GM23338 (cell line): ENCODE measurements around the gene UCN2. TPM values are rescaled to one million over a fixed set of nuclear protein-coding genes. Genes with fewer than 3 reads are reported as not detected.

Source experiments
- ATAC-seq: fragments of 200-7000 bp; cut with Tn5 transposase; 3 replicates; pipeline ENCODE4 v1.9.1; 2020
- DNase-seq: peaks from one replicate; pipeline ENCODE4 v3.0.0-alpha.2; 2015; ENCODE audit warnings: low spot score
- H2AFZ ChIP-seq: fragments of 200-600 bp; sonication (generic); 2 replicates; pipeline ENCODE4 v1.8.0; 2016; ENCODE audit warnings: antibody characterized with exemption, mild to moderate bottlenecking, moderate library complexity
- H3F3A ChIP-seq: fragments of 200-600 bp; sonication (generic); replicated peaks from 2 replicates; pipeline ENCODE4 v1.8.0; 2017; ENCODE audit warnings: antibody characterized with exemption, mixed run types, low read depth
- H3K27ac ChIP-seq: fragments of 200-600 bp; sonication (generic); 2 replicates; pipeline ENCODE4 v1.6.1; 2016; ENCODE audit warnings: low read depth
- H3K27me3 ChIP-seq: fragments of 200-600 bp; sonication (generic); 2 replicates; pipeline ENCODE4 v1.8.0; 2016; ENCODE audit warnings: mild to moderate bottlenecking, mixed run types, moderate library complexity; ENCODE audit not compliant: insufficient read depth
- H3K36me3 ChIP-seq: fragments of 200-600 bp; sonication (generic); 2 replicates; pipeline ENCODE4 v1.8.0; 2016; ENCODE audit warnings: mild to moderate bottlenecking; ENCODE audit not compliant: insufficient read depth
- H3K4me1 ChIP-seq: fragments of 200-600 bp; sonication (generic); 2 replicates; pipeline ENCODE4 v1.8.0; 2016; ENCODE audit warnings: mild to moderate bottlenecking, moderate library complexity; ENCODE audit not compliant: insufficient read depth
- H3K4me2 ChIP-seq: fragments of 200-600 bp; sonication (generic); 2 replicates; pipeline ENCODE4 v1.7.1; 2017; ENCODE audit warnings: mixed run types
- H3K4me3 ChIP-seq: fragments of 200-600 bp; sonication (generic); 2 replicates; pipeline ENCODE4 v1.6.1; 2016; ENCODE audit warnings: mixed run types
- H3K79me2 ChIP-seq: fragments of 200-600 bp; sonication (generic); replicated peaks from 2 replicates; pipeline ENCODE4 v1.8.0; 2017; ENCODE audit warnings: mild to moderate bottlenecking; ENCODE audit not compliant: insufficient read depth
- H3K9me2 ChIP-seq: fragments of 200-600 bp; sonication (generic); 2 replicates; pipeline ENCODE4 v1.8.0; 2017; ENCODE audit not compliant: insufficient read depth
- H4K20me1 ChIP-seq: fragments of 200-600 bp; sonication (generic); replicated peaks from 2 replicates; pipeline ENCODE4 v1.8.0; 2017; ENCODE audit warnings: mild to moderate bottlenecking; ENCODE audit not compliant: insufficient read depth
- H3K27ac Mint-ChIP-seq: 2 replicates; pipeline ENCODE4 v1.8.0; 2020; ENCODE audit warnings: inconsistent platforms, mild to moderate bottlenecking, moderate library complexity, mixed read lengths
- H3K27me3 Mint-ChIP-seq: 3 replicates; pipeline ENCODE4 v1.8.0; 2022; ENCODE audit warnings: low read depth, mild to moderate bottlenecking, moderate library complexity, mixed read lengths, inconsistent platforms; ENCODE audit not compliant: insufficient read depth, poor library complexity
- H3K36me3 Mint-ChIP-seq: 3 replicates; pipeline ENCODE4 v1.8.0; 2021; ENCODE audit warnings: low read depth, mild to moderate bottlenecking, inconsistent platforms, moderate library complexity, mixed read lengths
- H3K4me1 Mint-ChIP-seq: 3 replicates; pipeline ENCODE4 v1.8.0; 2020; ENCODE audit warnings: mild to moderate bottlenecking, inconsistent platforms, mixed read lengths
- H3K4me3 Mint-ChIP-seq: 3 replicates; pipeline ENCODE4 v1.8.0; 2021; ENCODE audit warnings: moderate library complexity, mild to moderate bottlenecking, inconsistent platforms, mixed read lengths
- H3K9me3 Mint-ChIP-seq: 3 replicates; pipeline ENCODE4 v1.8.0; 2020; ENCODE audit warnings: moderate library complexity, mild to moderate bottlenecking, inconsistent platforms, mixed read lengths
- CREB1 ChIP-seq: fragments of 250-450 bp; sonication (Bioruptor Pico); IDR thresholded peaks from 2 replicates; pipeline ENCODE4 v1.5.0; 2020; ENCODE audit warnings: low read depth, mild to moderate bottlenecking, moderate library complexity
- CTCF ChIP-seq, 2 experiments: fragments of 200-600 bp in 1 of 2; sonication (generic) in 1 of 2; conservative IDR thresholded peaks; 2 replicates each; pipeline versions ENCODE4 v1.5.1 to v1.6.1; 2016 to 2017; ENCODE audit warnings: antibody characterized with exemption in 2 of 2, low read depth in 2 of 2, mild to moderate bottlenecking in 2 of 2, moderate library complexity in 1 of 2
- ETS1 ChIP-seq: IDR thresholded peaks from 2 replicates; pipeline ENCODE4 v1.6.1; 2016; ENCODE audit warnings: antibody characterized with exemption
- EZH2 ChIP-seq: fragments of 200-600 bp; sonication (generic); IDR thresholded peaks from one replicate; pipeline ENCODE4 v1.8.0; 2017; ENCODE audit warnings: antibody characterized with exemption, mild to moderate bottlenecking, low read depth; ENCODE audit not compliant: unreplicated experiment
- EZH2phosphoT487 ChIP-seq: fragments of 200-600 bp; sonication (generic); IDR thresholded peaks from one replicate; pipeline ENCODE4 v1.8.1; 2018; ENCODE audit warnings: antibody characterized with exemption; ENCODE audit not compliant: unreplicated experiment
- JUNB ChIP-seq: IDR thresholded peaks from one replicate; pipeline ENCODE4 v1.6.1; 2016; ENCODE audit warnings: antibody characterized with exemption; ENCODE audit not compliant: unreplicated experiment
- NANOG ChIP-seq: IDR thresholded peaks from 2 replicates; pipeline ENCODE4 v1.6.1; 2016; ENCODE audit warnings: antibody characterized with exemption, borderline replicate concordance
- POLR2AphosphoS5 ChIP-seq: IDR thresholded peaks from 2 replicates; pipeline ENCODE4 v1.6.1; 2016; ENCODE audit warnings: antibody characterized with exemption, low read depth
- STAT1 ChIP-seq: IDR thresholded peaks from one replicate; pipeline ENCODE4 v1.6.1; 2016; ENCODE audit warnings: antibody characterized with exemption; ENCODE audit not compliant: unreplicated experiment
- ZNF114 ChIP-seq: fragments of 250-450 bp; sonication (Bioruptor Pico); IDR thresholded peaks from 2 replicates; pipeline ENCODE4 v1.5.0; 2020; ENCODE audit warnings: mild to moderate bottlenecking, moderate library complexity
- ZNF331 ChIP-seq: fragments of 250-450 bp; sonication (Bioruptor Pico); IDR thresholded peaks from 2 replicates; pipeline ENCODE4 v1.5.0; 2020; ENCODE audit warnings: low read depth, mild to moderate bottlenecking, moderate library complexity
- polyA plus RNA-seq: library from polyadenylated mRNA; unstranded; fragments of >200 nt; fragmentation: Nextera tagmentation; extraction: Ambion mirVana; gene quantifications from 2 replicates; pipeline ENCODE4 v1.2.1, GENCODE V29; 2016
- total RNA-seq: library from RNA; depleted of rRNA; stranded (reverse); fragments of >200 nt; shearing (Covaris generic); gene quantifications from 2 replicates; pipeline ENCODE4 v1.2.3, GENCODE V29; 2014
- TF ChIP-seq, protein P1 (sequence below): IDR thresholded peaks from one replicate; pipeline ENCODE4 v1.6.1; 2018; ENCODE audit warnings: antibody characterized with exemption; ENCODE audit not compliant: unreplicated experiment

Gene UCN2
- total and polyA plus RNA-seq, 2 experiments from 2014 or later: 0.17 TPM; not detected in 1

DNA sequence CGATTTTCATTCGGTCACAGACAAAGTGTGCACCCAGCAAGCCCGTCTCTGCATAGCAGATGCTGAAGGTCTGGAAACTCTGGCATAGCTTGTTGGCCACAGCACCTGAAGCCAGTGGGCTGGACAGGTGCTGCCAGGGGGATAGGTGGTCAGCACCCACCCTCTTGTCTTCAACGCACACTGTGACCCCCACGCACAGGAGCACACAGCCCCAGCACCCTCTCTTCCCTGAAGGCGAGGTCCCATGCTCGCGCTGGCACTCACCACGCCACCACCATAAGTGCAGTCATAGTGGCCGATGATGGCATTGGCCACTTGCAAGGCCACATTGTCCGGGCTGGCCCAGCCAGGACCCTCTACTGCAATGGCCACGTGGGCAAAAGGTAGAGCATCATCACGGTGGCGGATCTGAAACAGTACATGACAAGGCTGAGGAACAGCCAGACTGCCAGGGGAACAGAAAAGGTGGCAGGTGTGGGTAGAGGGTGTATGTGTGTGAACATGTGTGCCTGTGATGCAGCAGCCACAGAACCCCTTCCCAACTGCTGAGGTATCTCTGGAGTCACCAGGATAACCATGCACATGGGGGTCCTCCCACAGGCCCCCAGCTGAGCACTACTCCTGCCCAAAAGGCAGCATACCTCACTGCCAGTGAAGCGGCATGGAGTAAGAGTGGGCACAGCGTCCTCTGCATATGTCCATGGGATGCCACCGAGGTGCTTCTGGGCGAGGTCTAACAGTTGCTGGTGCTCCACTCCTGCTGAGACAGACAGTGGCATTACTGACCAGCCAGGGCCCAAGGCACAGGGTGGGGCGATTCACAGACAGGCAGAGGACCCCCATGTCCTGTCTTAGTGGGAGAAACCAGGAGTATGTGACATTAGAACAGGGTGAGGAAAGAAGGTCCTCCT is 37.4 kb upstream of the UCN2 start (continued):
- TF ChIP-seq CREB1: no peak

DNA sequence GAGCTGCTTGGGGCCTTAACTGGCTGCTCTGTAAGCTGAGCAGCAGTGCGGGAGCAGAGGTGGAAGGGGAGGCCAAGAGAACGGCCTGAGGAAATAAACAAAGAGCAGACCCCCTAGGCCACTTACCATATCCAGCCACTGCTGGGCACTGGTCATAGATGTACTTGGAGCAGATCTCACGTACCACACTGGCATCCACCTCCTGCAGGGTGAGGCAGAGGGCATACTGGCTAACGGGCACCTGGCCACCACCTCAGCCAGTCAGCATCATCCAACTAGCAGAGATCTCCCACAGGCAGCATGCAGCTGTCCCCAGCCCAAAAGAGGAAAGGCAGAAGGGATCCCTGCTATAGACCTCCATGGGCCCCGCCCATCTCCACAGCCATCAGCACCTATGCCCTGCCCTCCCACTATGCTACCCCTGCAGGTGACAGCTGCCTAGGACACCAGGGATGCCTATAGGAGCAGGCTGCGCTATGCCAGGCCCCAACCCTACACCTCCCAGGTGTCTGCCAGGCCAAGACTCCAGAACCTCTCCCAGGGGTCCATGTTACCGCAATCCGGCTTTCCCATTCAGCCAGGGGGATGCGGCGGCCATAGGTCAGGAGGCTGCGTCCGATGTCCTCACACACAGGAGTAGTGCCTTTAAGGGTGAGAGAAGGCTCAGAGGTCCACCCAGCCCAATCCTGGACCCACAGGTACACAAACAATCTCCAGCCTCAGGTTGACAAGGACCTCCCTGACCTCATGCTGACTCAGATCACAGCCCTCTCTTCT is 36.1 kb upstream of the UCN2 start:
- Histone ChIP-seq H3K4me2 (no peak overlapping the region), H3K36me3 (peaks cover 16% of the 10 kb centered on the region), H3K9me2 (no peaks in the 10 kb centered on the region), H3K79me2 (no peaks in the 10 kb centered on the region), H3K27me3 (peaks cover under 1% of the 10 kb centered on the region; the same call in 1 of the 2 replicates), H4K20me1 (peaks cover 7% of the 10 kb centered on the region), H3F3A (0 out of 2 replicates have a peak, but pooled peaks cover 7% of the 10 kb centered on the region), H2AFZ (no peak overlapping the region), H3K27ac (no peak overlapping the region), H3K4me3 (no peak overlapping the region), H3K4me1 (peaks cover 11% of the 10 kb centered on the region; the same call in 1 of the 2 replicates)
- Mint-ChIP-seq H3K9me3 (no peaks in the 10 kb centered on the region), H3K4me1 (peaks cover 8% of the 10 kb centered on the region), H3K27me3 (peaks cover 20% of the 10 kb centered on the region), H3K27ac (no peak overlapping the region), H3K4me3 (no peak overlapping the region), H3K36me3 (peaks cover 67% of the 10 kb centered on the region)
- DNase-seq (no peak), ATAC-seq (no peak)
- TF ChIP-seq JUNB: no peak
- no peak for TF ChIP-seq ETS1
- TF ChIP-seq CTCF (conservative IDR thresholded peaks at IDR 0.05; ENCODE audit: low read depth in 2 of 2): no peak
- TF ChIP-seq EZH2phosphoT487: no peak
- TF ChIP-seq STAT1: no peak
- no peak for TF ChIP-seq POLR2AphosphoS5
- no peak for TF ChIP-seq CREB1
- no peak for TF ChIP-seq ZNF331 (CRISPR knock-in tag)
- TF ChIP-seq NANOG: no peak
- TF ChIP-seq EZH2: no peak
- TF ChIP-seq, protein P1, sequence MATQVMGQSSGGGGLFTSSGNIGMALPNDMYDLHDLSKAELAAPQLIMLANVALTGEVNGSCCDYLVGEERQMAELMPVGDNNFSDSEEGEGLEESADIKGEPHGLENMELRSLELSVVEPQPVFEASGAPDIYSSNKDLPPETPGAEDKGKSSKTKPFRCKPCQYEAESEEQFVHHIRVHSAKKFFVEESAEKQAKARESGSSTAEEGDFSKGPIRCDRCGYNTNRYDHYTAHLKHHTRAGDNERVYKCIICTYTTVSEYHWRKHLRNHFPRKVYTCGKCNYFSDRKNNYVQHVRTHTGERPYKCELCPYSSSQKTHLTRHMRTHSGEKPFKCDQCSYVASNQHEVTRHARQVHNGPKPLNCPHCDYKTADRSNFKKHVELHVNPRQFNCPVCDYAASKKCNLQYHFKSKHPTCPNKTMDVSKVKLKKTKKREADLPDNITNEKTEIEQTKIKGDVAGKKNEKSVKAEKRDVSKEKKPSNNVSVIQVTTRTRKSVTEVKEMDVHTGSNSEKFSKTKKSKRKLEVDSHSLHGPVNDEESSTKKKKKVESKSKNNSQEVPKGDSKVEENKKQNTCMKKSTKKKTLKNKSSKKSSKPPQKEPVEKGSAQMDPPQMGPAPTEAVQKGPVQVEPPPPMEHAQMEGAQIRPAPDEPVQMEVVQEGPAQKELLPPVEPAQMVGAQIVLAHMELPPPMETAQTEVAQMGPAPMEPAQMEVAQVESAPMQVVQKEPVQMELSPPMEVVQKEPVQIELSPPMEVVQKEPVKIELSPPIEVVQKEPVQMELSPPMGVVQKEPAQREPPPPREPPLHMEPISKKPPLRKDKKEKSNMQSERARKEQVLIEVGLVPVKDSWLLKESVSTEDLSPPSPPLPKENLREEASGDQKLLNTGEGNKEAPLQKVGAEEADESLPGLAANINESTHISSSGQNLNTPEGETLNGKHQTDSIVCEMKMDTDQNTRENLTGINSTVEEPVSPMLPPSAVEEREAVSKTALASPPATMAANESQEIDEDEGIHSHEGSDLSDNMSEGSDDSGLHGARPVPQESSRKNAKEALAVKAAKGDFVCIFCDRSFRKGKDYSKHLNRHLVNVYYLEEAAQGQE: no peak
- TF ChIP-seq ZNF114 (CRISPR knock-in tag): no peak
